ENCODE data around the gene DHRS3. TPM values are rescaled to one million over a fixed set of nuclear protein-coding genes. Genes with fewer than 3 reads are reported as not detected.

The DHRS3 gene
- total RNA-seq, 1 donor from 2014 or later, result 63.7 TPM

DNA sequence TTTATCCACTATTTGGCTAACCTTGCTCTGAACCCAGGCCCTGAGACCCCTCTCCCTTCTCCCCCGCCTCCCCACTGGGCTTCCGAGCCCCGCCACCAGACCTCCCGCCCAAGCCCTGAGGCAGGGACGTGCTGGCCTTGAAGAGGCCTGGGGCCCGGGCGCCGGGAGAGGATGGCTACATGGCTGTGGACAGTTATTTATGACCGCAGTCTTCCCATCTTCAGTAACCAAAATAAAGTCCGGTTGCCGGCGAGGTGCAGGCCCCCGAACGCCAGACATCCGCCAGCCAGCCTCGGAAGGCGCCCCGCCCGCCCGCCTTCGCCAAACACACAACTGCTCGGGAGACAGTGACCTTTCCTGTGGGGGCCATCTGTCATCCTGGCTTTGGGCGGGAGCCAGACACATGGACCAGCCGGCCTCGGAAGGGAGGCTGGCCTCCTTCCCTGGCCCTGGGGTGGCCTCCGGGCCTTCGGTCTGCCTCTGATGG, 69.0 kb downstream of the DHRS3 start:
- Histone ChIP-seq H3K36me3 (ENCODE audit: control insufficient read depth, insufficient read depth, low read length) (no peaks in the 10 kb centered on the region), H3K27me3 (ENCODE audit: control insufficient read depth, insufficient read depth, low read length) (peaks cover 15% of the 10 kb centered on the region), H3K4me3 (ENCODE audit: low read depth, low read length) (no peak overlapping the region)
- no peak for DNase-seq (ENCODE audit: low read depth)
- TF ChIP-seq, protein P1, sequence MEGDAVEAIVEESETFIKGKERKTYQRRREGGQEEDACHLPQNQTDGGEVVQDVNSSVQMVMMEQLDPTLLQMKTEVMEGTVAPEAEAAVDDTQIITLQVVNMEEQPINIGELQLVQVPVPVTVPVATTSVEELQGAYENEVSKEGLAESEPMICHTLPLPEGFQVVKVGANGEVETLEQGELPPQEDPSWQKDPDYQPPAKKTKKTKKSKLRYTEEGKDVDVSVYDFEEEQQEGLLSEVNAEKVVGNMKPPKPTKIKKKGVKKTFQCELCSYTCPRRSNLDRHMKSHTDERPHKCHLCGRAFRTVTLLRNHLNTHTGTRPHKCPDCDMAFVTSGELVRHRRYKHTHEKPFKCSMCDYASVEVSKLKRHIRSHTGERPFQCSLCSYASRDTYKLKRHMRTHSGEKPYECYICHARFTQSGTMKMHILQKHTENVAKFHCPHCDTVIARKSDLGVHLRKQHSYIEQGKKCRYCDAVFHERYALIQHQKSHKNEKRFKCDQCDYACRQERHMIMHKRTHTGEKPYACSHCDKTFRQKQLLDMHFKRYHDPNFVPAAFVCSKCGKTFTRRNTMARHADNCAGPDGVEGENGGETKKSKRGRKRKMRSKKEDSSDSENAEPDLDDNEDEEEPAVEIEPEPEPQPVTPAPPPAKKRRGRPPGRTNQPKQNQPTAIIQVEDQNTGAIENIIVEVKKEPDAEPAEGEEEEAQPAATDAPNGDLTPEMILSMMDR (IDR thresholded peaks at IDR 0.05; ENCODE audit: insufficient read depth, low read length, severe bottlenecking), result no peak
- FAIRE-seq, result no peak

DNA sequence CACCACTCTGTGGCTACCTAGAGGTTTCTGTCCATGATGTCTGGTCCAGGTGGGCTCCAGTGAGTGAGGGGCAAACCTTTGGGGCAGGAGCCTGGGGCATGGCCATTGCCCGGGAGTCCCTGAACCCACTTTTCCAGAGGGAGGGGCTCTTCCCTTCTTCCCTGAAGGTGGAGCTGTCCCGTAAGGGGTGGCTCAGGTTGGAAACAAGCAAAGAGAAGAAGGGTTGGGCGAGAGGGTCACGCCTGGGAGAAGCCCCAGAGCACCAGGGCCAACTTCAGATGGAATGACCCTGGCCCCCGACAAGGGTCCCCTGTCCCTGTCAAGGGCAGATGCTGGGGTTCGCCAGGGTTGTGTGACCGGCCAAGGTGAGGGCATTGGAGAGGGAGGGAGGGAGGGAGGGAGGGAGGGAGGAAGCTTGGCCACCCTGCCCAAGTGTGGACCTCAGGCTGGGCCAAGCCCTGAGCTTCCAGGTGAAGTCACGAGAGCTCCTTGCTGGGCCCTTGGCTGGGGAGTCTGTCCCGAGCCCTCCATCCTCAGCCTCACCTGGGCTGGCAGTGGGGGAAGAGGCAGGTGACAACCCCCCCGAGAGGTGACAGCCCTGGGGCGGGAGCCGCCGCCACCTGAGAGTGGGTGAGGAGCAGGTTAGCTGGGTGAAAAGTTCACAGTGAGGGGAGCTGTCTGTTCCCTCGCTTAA, 69.6 kb downstream of the DHRS3 start:
- H3K36me3 ChIP-seq (ENCODE audit: control insufficient read depth, insufficient read depth, low read length), result no peaks in the 10 kb centered on the region
- FAIRE-seq, result no peak
- H3K4me3 ChIP-seq (ENCODE audit: low read depth, low read length), result no peak overlapping the region
- TF ChIP-seq, protein P1 (IDR thresholded peaks at IDR 0.05; ENCODE audit: insufficient read depth, low read length, severe bottlenecking), result no peak
- H3K27me3 ChIP-seq (ENCODE audit: control insufficient read depth, insufficient read depth, low read length), result peaks cover 15% of the 10 kb centered on the region
- no peak for DNase-seq (ENCODE audit: low read depth)

DNA sequence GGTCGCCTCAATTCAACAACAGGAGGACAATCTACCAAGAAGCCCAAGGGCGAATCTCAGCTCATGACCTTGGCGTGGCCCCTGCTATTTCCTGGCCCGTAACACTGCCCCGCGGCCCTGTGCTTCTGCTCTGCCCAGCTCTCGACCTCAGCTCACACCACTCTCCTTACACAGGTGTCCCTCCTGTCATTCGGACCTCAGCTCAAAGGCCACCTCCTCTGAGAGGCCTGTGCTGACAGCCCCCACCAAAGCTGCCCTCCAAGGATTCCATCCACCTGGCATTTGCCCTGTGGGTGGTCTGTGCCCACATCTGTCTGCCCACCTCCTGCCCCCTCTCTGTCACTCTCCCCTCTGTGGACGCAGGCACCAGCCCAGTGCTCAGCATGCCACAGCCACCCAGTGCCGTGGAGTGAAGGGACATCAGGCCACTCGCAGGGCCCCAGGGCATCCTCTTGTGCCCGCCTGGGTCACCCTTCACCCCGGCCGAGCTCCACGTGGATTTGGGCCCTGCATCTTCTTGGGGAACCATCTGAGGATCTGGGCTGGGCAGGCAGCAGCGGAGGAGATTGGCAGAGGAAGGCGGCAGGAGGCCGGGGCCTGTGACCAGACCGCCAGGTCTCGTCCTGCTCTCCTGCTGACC, 70.3 kb downstream of the DHRS3 start:
- Histone ChIP-seq H3K4me3 (ENCODE audit: low read depth, low read length) (no peak overlapping the region), H3K27me3 (ENCODE audit: control insufficient read depth, insufficient read depth, low read length) (peaks cover 13% of the 10 kb centered on the region), H3K36me3 (ENCODE audit: control insufficient read depth, insufficient read depth, low read length) (no peaks in the 10 kb centered on the region)
- no peak for DNase-seq (ENCODE audit: low read depth)
- FAIRE-seq, result no peak
- TF ChIP-seq, protein P1 (IDR thresholded peaks at IDR 0.05; ENCODE audit: insufficient read depth, low read length, severe bottlenecking), result no peak

- H3K27me3 ChIP-seq (ENCODE audit: control insufficient read depth, insufficient read depth, low read length), result peaks cover 13% of the 10 kb centered on the region
- H3K36me3 ChIP-seq (ENCODE audit: control insufficient read depth, insufficient read depth, low read length), result no peaks in the 10 kb centered on the region
- FAIRE-seq (no peak), DNase-seq (ENCODE audit: low read depth) (no peak)
- H3K4me3 ChIP-seq (ENCODE audit: low read depth, low read length), result no peak overlapping the region
- TF ChIP-seq, protein P1 (IDR thresholded peaks at IDR 0.05; ENCODE audit: insufficient read depth, low read length, severe bottlenecking), result no peak
These were observed 71.0 kb downstream of the DHRS3 start for GRCh38 chr1:12546771-12547585.

- no peak overlapping the region for H3K4me3 ChIP-seq (ENCODE audit: low read depth, low read length)
- no peak for FAIRE-seq
- H3K36me3 ChIP-seq (ENCODE audit: control insufficient read depth, insufficient read depth, low read length), result no peaks in the 10 kb centered on the region
- no peak for DNase-seq (ENCODE audit: low read depth)
- TF ChIP-seq, protein P1 (IDR thresholded peaks at IDR 0.05; ENCODE audit: insufficient read depth, low read length, severe bottlenecking), result no peak
- H3K27me3 ChIP-seq (ENCODE audit: control insufficient read depth, insufficient read depth, low read length), result peaks cover 15% of the 10 kb centered on the region
These were observed 73.0 kb downstream of the DHRS3 start for GRCh38 chr1:12544992-12545391.

All from bronchial epithelial cell (primary cell).